Measurements from ENCODE around the gene SLC16A8.
"Not testable (repeated sequence)": the region's sequence is repeated elsewhere in the genome, so short reads cannot be mapped to it uniquely, and the experiment has no call there.

The SLC16A8 gene

GRCh38 chr22:38120359-38121110, 36.6 kb upstream of the SLC16A8 start:
- TF ChIP-seq POLR2A (IDR thresholded peaks at IDR 0.05; ENCODE audit: low read depth, low read length), result no peak
- FAIRE-seq (no peak), DNase-seq (ENCODE audit: insufficient read length, low spot score) (no peak)

- FAIRE-seq; DNase-seq (ENCODE audit: insufficient read length, low spot score): not testable (repeated sequence)
These were observed 34.8 kb upstream of the SLC16A8 start for GRCh38 chr22:38118747-38119146.

- no peak for DNase-seq (ENCODE audit: insufficient read length, low spot score)
- TF ChIP-seq POLR2A (IDR thresholded peaks at IDR 0.05; ENCODE audit: low read depth, low read length), result no peak
- no peak for FAIRE-seq
These were observed 34.2 kb upstream of the SLC16A8 start for GRCh38 chr22:38118182-38118581.

- not testable (repeated sequence) for FAIRE-seq; DNase-seq (ENCODE audit: insufficient read length, low spot score)
These were observed 33.6 kb upstream of the SLC16A8 start for GRCh38 chr22:38117556-38117955.

DNA sequence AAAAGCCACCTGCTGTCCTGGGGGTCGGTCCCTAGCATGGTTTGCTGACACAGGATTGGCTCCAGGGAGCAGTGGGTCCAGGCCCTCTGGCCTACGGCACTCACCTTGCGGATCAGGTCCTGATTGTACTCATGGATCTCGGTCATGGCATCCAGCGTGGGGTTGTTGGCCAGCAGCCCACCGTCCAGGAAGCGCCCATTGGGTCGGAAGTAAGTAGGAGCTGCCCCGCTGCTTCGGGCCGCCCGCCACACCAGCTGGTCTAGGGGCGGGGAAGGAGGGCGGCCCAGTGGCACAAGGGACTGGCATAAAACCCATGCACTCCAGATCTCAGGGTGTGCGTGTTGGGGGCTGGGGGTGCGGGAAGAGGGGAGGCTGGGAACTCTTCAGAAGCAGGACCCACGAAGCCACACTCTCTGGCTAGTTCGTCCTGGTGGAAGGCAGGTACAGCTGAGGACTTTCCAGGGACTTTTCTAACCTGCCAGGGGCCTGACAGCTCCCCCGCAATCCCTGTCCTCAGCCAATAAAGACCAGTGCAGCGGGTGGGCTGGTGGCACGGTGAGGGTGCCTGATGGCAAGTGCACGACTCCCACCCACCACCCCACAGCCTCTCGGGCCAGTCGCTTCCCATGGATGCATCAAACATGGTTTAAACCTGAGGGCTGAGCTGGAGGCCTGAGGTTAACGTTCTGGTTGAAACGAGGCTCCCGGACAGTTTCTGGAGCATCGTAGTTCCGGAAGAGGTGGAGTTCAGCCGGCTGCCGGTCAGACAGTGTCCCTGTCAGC, 31.6 kb upstream of the SLC16A8 start:
- DNase-seq (ENCODE audit: insufficient read length, low spot score) (no peak), FAIRE-seq (no peak)
- TF ChIP-seq POLR2A (IDR thresholded peaks at IDR 0.05; ENCODE audit: low read depth, low read length), result no peak

DNA sequence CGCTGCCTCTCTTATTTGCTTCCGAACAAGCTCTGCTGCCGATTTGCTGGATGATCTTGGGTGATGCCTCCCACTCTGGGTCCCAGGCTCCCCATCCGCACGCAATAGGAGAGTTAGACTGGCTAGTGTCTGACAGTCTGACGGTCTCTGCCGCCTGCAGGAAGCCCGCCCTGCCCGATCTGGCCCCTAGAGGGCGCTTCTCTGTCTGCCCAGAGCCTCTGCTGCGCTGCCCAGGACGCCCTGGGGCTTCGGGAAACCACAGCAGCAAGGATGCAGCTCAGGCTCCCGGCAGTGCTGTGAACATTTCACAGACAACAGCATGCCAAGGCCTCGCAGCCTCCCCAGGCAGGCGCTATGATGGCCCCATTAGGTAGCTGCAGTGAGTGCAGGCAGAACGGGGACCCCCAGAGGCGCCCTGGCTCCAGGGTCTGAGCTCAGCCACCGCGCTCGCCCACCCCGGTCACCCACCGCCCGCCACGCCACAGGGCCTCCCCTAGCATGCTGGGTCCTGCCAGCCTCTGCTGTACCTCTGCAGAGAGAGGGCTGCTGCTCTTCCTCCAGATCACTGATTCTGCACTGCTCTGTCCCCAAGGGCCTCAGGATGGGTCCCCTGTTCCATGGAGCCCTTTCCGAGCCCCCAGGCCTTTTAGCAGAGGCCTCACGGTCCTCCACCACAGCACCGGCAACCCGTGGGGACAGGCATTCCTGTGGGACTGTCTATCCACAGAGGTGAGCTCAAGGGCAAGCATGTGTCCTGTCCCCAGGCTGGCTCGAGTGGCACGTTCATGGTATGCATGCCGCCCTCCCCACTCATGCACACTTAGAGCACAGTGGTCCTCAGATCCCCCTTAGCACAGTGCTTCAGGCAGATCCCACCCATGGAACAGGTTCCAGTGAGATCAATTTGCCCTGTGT, 30.8 kb upstream of the SLC16A8 start:
- TF ChIP-seq POLR2A (IDR thresholded peaks at IDR 0.05; ENCODE audit: low read depth, low read length), result no peak
- DNase-seq (ENCODE audit: insufficient read length, low spot score) (peak; percentile 95), FAIRE-seq (peak; percentile 83)

GRCh38 chr22:38112381-38112780, 28.4 kb upstream of the SLC16A8 start:
- DNase-seq (ENCODE audit: insufficient read length, low spot score) (no peak), FAIRE-seq (no peak)
- TF ChIP-seq POLR2A (IDR thresholded peaks at IDR 0.05; ENCODE audit: low read depth, low read length), result no peak

GRCh38 chr22:38111925-38112355, 28.0 kb upstream of the SLC16A8 start:
- TF ChIP-seq POLR2A (IDR thresholded peaks at IDR 0.05; ENCODE audit: low read depth, low read length), result no peak
- no peak for FAIRE-seq
- no peak for DNase-seq (ENCODE audit: insufficient read length, low spot score)

DNA sequence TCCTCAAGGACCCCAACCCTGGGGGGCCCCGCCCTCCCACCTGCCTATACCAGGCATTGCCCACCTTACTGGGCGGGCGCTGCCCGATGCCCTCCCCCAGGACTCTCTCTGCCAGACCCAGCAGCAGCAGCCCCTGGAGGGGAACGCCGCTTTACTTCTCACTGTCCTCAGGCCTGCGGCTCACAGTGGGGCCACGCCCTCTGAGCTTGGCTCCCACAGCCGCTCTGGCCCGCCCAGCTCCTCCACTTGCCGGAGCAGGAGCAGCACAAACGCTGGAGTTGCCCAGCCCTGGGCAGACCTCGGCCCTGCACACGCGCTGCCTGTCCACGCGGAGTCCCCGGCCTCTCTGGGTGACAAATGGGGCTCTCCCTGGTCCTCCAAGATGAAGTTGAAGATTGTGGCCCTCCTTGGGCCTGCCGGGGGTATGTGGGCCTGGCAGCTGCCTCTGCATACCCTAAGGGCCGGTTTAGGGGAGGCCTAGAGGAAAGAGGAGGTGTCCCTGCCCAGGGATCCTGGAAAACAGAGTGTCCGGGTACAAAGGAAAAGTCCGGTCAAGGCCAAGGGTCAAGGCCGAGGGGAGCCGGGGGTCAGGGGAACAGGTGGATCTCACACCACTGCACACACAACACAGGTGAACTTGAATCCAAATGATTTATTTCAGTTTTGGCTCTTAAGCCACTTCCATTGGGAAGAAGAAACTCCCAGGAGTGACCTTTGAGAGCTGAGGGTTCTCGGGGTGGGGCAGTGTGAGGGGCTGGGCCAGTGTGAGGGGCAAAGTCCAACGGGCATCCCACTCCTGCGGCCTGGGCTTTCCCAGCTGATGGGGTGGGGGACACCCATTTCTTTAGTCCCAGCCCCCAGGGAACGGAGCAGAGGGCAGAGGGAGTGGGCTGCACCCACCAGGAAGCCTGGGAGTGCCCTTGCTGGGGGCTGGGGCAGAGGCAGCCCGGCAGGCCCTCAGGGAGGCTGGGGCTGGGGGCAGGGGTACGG, 27.2 kb upstream of the SLC16A8 start:
- FAIRE-seq, result no peak
- no peak for DNase-seq (ENCODE audit: insufficient read length, low spot score)
- no peak for TF ChIP-seq POLR2A (IDR thresholded peaks at IDR 0.05; ENCODE audit: low read depth, low read length)

DNA sequence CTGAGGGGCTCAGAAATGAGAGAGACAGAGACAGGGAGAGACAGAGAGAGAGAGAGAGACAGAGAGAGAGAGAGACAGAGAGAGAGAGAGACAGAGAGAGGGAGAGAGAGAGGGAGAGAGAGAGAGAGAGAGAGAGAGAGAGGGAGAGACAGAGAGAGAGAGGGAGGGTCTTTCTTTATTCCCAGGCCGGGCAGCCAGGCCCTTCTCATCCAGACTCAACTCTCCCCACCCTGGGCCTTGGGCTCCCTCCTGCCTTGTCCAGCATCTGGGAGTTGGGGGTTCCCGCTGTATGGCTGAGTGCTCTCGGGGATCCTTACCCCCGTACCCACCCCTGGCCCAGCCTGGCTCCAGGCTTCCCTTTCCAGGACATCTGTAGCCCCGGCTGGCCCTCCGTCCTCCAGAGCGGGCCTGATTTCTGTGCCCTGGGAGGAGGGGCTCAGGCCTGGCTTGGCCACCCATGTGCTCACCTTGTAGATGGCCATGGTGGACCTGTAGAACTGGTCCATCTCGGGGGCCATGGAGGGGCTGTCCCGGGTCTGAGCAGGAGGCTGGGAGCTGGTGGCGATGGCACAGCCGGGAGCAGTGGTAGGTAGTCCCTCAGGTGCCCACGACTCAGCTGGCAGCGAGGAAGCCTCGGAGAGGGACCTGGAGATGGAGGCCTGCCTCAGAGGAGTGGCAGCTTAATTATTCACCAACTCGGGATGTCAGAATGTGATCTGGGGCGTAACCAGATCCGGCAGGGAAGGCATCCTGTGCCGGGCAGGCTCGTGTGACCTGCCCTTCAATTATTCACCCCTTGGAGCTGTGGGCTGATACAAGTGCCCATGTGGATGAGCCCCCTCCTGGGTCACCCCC, 26.3 kb upstream of the SLC16A8 start, which contains the start of gene BAIAP2L2:
BAIAP2L2 (minus strand) TSS at position 677 of the 855 bp plus-strand sequence; CDS start at position 518, 159 bp downstream.
- DNase-seq (ENCODE audit: insufficient read length, low spot score) (no peak), FAIRE-seq (no peak)
- no peak for TF ChIP-seq POLR2A (IDR thresholded peaks at IDR 0.05; ENCODE audit: low read depth, low read length)

DNA sequence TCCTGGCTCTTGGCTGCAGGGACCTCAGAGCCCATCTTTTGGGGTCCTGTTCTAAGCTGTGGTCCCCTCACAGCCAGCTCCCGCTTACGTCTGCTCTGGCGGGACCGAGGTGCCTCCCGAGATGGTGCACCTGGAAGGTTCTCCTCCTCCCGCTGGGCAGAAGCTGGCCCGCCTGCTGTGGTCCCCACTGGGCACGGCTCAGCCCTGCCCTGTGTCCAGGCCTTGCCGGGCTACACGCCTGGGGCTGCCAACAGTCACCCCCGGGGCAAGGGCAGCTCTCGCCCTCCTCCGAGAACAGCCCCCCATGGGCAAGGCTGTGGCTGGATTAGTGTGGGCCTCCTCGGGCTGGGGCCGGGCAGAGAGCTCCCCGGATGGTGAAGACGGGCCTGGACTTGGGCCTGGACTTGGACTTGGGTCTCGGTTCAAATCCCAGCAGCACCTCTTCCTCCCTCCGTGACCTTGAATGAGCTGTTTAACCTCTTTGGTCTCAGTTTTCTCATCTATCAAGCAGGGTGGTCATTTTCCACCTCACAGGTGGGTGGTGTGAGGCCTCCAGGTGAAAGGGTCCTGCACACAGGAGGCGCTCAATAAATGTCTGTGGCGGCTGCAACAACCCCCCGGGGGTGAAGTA, 25.5 kb upstream of the SLC16A8 start:
- DNase-seq (ENCODE audit: insufficient read length, low spot score) (no peak), FAIRE-seq (no peak)
- TF ChIP-seq POLR2A (IDR thresholded peaks at IDR 0.05; ENCODE audit: low read depth, low read length), result no peak

Data from H54 (cell line).